Small intestine (tissue), 7 donors: Measurements from ENCODE around the gene LSAMP. TPM values are rescaled to one million over a fixed set of nuclear protein-coding genes. Genes with fewer than 3 reads are reported as not detected.

Experiments
- DNase-seq, 2 donors: peaks; one replicate each; pipeline versions ENCODE4 v3.0.0 to v3.0.0-alpha.2; 2013
- FAIRE-seq: peaks from 2 replicates; lab custom pipeline; 2012; peaks lifted over from hg19 to GRCh38; lab: Jason Lieb, UNC
- H3K27ac ChIP-seq, 3 donors: one replicate each; pipeline ENCODE4 v1.5.1; 2013; ENCODE audit warnings: low read length in 2 of 3, mild to moderate bottlenecking in 2 of 3, control low read depth in 1 of 3, inconsistent platforms in 1 of 3, low read depth in 1 of 3, moderate library complexity in 1 of 3
- H3K27me3 ChIP-seq, 3 donors: one replicate each; pipeline ENCODE4 v1.6.1; 2013; ENCODE audit warnings: low read length in 3 of 3, inconsistent platforms in 1 of 3; ENCODE audit not compliant: control insufficient read depth in 3 of 3, insufficient read depth in 3 of 3
- H3K36me3 ChIP-seq, 3 donors: one replicate each; pipeline ENCODE4 v1.6.1; 2013; ENCODE audit warnings: low read length in 3 of 3, inconsistent platforms in 1 of 3, low read depth in 1 of 3, mild to moderate bottlenecking in 1 of 3, moderate library complexity in 1 of 3; ENCODE audit not compliant: control insufficient read depth in 3 of 3, insufficient read depth in 2 of 3
- H3K4me1 ChIP-seq, 3 donors: one replicate each; pipeline ENCODE4 v1.6.1; 2013; ENCODE audit warnings: low read length in 2 of 3, inconsistent platforms in 1 of 3, low read depth in 1 of 3, mild to moderate bottlenecking in 1 of 3, moderate library complexity in 1 of 3; ENCODE audit not compliant: control insufficient read depth in 3 of 3, insufficient read depth in 2 of 3
- H3K4me3 ChIP-seq, 3 donors: one replicate each; pipeline ENCODE4 v1.5.1; 2013; ENCODE audit warnings: low read length in 3 of 3, control low read depth in 1 of 3, inconsistent platforms in 1 of 3, low read depth in 1 of 3, mild to moderate bottlenecking in 1 of 3, moderate library complexity in 1 of 3
- H3K9me3 ChIP-seq, 2 donors: one replicate each; pipeline ENCODE4 v1.6.1; 2013; ENCODE audit warnings: low read depth in 1 of 2, low read length in 1 of 2; ENCODE audit not compliant: control insufficient read depth in 2 of 2, insufficient read depth in 1 of 2
- WGBS, 3 donors: extraction: QIAGEN DNeasy Blood & Tissue Kit; methylation state at CpG; one replicate each; pipeline ENCODE4 v1.1.7; 2013; 5-methylcytosine and 5-hydroxymethylcytosine counted together
- polyA plus RNA-seq, 4 donors: library from polyadenylated mRNA; stranded (reverse) in 3 of 4; unstranded in 1 of 4; fragments of 200-250 nt in 3 of 4; fragments of 120-200 nt in 1 of 4; gene quantifications; one replicate each; pipeline versions ENCODE4 v1.2.1 to v1.2.3, GENCODE V29; 2013
- donor health status: healthy with polysubstance abuse.
- donor health status: control.
- donor health status: control.
- donor health status: Bipolar disorder and iron deficiency.
- donor health status: healthy.

Gene LSAMP
- polyA plus RNA-seq, 4 donors: 0.27 to 2.9 (median 1.8) TPM; not detected in 1

DNA sequence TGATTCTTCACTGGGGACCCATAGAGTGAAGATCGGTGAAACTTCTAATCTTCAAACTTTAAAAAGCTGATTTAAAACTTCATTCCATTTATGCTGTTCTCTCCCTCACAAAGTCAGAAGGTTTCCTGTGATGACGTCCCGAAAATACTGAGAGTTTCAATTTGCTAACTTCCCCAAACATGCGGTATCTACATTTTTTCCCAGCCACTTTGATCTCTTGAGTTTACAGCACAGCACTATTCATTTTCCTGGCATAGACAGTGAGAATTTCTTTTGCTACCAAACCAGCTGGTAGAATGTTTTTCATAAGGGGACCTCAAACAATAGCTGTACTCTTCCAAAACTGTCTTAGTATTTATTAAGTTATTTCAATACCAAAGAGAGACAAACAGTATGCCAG is 156.8 kb downstream of the LSAMP start:
- no peak for FAIRE-seq
- 60 to 77% (median 69%) methylated on average over 4 of the region's 4 CpGs for WGBS, 3 donors

DNA sequence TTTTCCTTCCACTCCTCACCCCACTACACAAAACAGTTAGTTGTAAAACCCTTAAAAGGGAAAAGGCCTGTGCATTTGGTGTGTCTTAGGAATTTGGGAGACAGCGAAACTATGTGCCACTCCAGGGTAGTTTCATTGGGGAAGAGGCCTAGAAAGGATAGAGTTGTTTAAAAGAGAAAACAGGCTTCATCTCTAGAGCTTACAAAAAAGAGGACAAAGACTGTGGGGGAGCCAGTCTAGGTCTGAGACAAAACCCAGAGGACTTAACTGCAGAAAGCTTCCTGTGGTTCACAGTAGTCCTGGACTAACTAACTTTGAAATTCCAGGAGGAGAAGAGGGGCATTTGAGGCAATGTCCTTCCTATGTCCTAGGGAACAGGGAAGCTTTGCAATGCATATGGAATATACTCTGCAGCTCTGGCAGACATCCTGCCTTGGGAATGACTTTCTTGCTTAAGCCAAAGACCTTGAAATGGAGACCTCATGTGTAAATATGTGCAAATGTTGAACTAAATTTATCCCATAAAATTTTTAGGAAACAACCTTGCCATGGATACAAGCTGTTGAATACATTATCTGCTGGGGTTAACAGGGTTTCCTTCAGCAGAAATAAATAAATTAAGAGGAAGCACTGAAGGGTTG is 159.4 kb downstream of the LSAMP start:
- no peak for DNase-seq
- H3K9me3 ChIP-seq: no peaks in the 10 kb centered on the region
- no peak for FAIRE-seq
- no peaks in the 10 kb centered on the region for H3K4me1 ChIP-seq
- no peak overlapping the region for H3K27ac ChIP-seq
- H3K4me3 ChIP-seq: no peak overlapping the region
- H3K36me3 ChIP-seq: no peaks in the 10 kb centered on the region
- 80 to 88% (median 83%) methylated on average over 1 of the region's 1 CpG for WGBS, 3 donors
- no peaks in the 10 kb centered on the region for H3K27me3 ChIP-seq

More for the DNA sequence above, 156.8 kb downstream of the LSAMP start:
- no peaks in the 10 kb centered on the region for H3K36me3 ChIP-seq
- H3K4me3 ChIP-seq: no peak overlapping the region
- H3K4me1 ChIP-seq: no peaks in the 10 kb centered on the region
- no peak overlapping the region for H3K27ac ChIP-seq
- H3K9me3 ChIP-seq: no peaks in the 10 kb centered on the region
- DNase-seq: no peak
- H3K27me3 ChIP-seq: no peaks in the 10 kb centered on the region

DNA sequence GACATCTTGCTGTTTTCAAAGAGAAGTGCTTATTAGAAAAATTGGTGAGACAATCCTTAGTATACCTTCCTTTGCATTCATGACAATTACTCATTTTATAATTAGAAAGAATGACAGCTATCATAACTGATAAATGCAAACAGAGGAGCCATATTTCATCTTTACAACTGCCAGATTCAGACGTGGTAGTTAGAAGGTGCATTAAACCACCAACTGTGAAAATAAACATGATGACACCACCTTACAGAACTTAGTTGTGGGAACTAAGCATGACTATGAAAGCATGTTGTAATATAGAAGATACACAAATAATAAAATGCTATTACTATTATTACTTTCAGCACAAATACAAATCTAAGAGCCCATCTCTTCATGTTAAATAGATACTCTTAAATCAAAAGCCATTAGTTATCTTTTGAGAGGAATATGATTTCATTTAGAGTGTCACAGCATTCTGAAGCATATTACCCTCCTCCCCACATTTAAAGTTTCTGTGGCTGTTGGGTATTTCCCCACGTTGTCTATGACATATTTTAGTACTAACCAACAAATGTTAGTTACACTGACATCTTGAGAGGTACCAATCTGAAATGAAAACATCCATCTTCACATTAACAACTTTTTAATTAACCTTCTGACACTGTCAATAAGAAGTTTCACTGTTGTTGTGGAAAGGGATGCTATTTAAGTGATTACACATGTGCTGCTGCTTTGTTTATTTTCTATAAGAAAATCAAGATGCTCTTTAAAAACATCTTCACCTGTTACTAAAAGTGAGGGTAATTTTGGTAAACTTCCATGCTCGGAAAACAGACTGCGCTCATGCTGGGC is 163.8 kb downstream of the LSAMP start:
- Histone ChIP-seq H3K27ac (no peak overlapping the region), H3K36me3 (no peaks in the 10 kb centered on the region), H3K9me3 (no peaks in the 10 kb centered on the region), H3K4me3 (no peak overlapping the region), H3K4me1 (no peaks in the 10 kb centered on the region), H3K27me3 (no peaks in the 10 kb centered on the region)
- FAIRE-seq (no peak), DNase-seq (no peak)
- 50 to 65% (median 52%) methylated on average over 4 of the region's 4 CpGs for WGBS, 3 donors

DNA sequence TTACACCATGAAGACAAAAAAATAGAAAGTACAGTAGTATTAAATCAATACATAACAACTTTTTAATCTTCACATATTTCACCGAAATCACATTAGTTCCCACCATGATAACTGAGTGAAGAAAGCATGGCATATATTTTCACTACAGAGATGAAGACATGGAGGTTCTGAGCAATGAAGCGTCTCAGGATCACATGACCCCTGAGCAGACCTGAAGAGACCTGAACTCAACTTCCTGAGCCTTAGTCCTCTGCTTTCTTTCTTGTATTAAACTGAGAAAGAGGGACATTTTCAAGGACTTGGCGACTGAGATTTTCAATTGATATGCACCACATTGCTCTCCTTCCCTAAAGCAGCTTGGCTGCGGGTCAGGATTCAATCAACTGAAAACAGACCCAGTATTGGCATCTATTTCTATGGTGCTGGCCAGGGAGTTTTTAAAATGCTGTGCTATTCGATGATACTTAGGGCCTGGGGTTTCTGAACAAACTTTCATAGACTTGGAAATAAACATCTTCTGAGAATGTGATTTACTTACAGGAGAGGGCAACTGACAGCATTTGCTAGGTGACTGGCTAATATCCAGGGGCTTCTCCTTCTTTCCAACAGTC is 165.1 kb downstream of the LSAMP start:
- Histone ChIP-seq H3K27ac (no peak overlapping the region), H3K9me3 (no peaks in the 10 kb centered on the region), H3K4me3 (no peak overlapping the region), H3K27me3 (no peaks in the 10 kb centered on the region), H3K36me3 (no peaks in the 10 kb centered on the region), H3K4me1 (no peaks in the 10 kb centered on the region)
- 68 to 70% (median 70%) methylated on average over 5 of the region's 5 CpGs for WGBS, 3 donors
- FAIRE-seq (no peak), DNase-seq (no peak)

DNA sequence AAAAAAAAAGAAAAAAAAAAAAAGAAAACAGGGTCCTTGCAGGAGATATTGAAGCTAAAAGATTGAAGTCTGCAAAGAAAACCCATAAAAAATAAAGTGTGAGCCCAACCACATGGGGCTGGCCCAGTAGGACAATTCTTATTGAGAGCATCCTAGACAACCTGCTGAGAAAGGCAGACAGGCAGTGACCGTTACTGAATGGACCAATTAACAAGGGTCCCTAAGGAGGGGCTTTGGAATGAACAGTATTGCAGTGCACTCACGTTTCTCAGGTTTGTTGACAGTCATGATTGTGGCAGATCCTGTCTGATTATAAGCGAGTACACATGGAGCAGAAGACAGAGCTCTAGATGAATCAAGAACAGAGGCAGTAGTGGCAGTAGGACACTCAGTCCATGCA is 168.6 kb downstream of the LSAMP start:
- FAIRE-seq: no peak

DNA sequence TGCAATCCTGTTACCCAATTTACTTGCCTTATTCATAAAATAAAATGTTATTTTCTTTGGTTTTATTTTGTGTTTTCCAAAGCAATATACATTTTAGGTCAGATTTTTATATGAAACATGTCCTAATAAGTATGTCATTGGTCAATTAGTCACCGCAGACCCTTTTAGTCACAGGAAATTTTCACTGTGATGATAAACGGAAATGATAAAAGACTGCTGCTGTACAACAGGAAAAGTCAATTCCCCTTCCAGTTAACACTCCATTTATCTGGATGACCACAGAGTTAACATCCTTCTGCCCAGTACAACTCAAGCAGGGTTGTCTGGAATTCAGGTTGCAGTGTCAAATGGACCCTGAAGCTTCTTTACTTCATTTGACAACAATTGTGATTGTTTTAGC is 175.2 kb downstream of the LSAMP start:
- FAIRE-seq (no peak), DNase-seq (no peak)
- Histone ChIP-seq H3K9me3 (no peaks in the 10 kb centered on the region), H3K4me1 (peaks cover 0 to 2% (median 0%) of the 10 kb centered on the region in 3 donors), H3K27me3 (no peaks in the 10 kb centered on the region), H3K36me3 (no peaks in the 10 kb centered on the region), H3K27ac (no peak overlapping the region), H3K4me3 (no peak overlapping the region)
- WGBS, 3 donors: 49 to 62% (median 60%) methylated on average over 2 of the region's 2 CpGs

More for the DNA sequence above, 168.6 kb downstream of the LSAMP start:
- DNase-seq: no peak
- Histone ChIP-seq H3K27me3 (no peaks in the 10 kb centered on the region), H3K36me3 (no peaks in the 10 kb centered on the region), H3K4me1 (peaks cover 0 to 2% (median 0%) of the 10 kb centered on the region in 3 donors), H3K27ac (no peak overlapping the region), H3K9me3 (no peaks in the 10 kb centered on the region), H3K4me3 (no peak overlapping the region)
- WGBS, 3 donors: 43 to 67% (median 53%) methylated on average over 3 of the region's 3 CpGs

DNA sequence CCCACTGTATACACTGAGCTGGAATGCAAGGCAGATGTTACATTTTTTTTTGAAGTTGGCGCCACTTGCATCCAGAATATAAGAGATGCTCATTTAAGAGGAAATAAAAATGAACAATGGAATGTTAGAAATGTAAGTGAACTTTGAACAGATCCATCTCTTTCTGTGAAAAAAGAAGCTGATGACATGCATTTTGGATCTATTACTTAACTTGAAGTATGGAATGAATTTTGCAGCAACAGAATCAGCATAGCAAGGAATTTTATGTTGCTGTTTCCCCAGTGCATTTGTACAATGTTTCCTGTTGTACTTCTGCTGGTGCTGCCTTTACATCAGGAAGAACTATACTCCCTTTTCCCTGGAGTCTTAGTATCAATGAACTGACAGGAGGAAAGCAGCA is 178.2 kb downstream of the LSAMP start:
- H3K4me3 ChIP-seq: no peak overlapping the region
- H3K27ac ChIP-seq: no peak overlapping the region
- H3K4me1 ChIP-seq: no peaks in the 10 kb centered on the region
- DNase-seq: no peak
- no peaks in the 10 kb centered on the region for H3K9me3 ChIP-seq
- WGBS, 3 donors: 79 to 86% (median 81%) methylated on average over 1 of the region's 1 CpG
- no peaks in the 10 kb centered on the region for H3K36me3 ChIP-seq
- FAIRE-seq: no peak
- no peaks in the 10 kb centered on the region for H3K27me3 ChIP-seq

DNA sequence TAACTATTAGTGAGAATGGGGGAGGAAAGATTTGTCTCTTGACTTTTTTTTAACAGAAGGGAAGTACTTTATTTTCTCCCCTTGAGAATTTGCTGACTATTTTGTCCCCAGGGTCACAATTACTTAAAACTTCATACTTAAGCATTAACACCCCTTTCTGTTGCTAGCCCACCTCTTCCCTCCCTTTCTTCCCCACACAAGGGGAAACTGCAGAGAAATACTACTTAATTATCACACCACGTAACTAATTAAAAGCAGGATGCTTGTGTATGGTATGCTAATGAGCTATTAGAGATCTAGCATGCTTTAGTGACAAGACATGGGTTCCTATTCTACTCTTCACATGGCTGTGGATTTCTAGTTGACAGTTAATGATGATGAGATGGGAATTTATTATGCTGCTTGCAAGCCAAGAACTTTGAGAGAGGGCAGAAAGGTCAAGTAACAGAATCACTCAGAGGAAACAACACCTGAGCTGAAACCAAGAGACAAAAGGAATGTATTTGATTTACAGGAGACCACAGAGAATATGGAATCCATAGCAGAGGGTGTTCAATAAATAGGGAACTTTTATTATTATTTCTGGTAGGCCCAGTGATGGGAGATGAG is 179.2 kb downstream of the LSAMP start:
- Histone ChIP-seq H3K27me3 (no peaks in the 10 kb centered on the region), H3K4me3 (no peak overlapping the region), H3K4me1 (no peaks in the 10 kb centered on the region), H3K27ac (no peak overlapping the region), H3K9me3 (no peaks in the 10 kb centered on the region), H3K36me3 (no peaks in the 10 kb centered on the region)
- FAIRE-seq (no peak), DNase-seq (no peak)
- 71 to 81% (median 75%) methylated on average over 1 of the region's 1 CpG for WGBS, 3 donors
